ENCODE measurements around the gene KRTAP10-7. TPM values are rescaled to one million over a fixed set of nuclear protein-coding genes. Genes with fewer than 3 reads are reported as not detected.
"Not testable (repeated sequence)": the region's sequence is repeated elsewhere in the genome, so short reads cannot be mapped to it uniquely, and the experiment has no call there.

The KRTAP10-7 gene
- total RNA-seq, 1 donor from 2014 or later, result not detected

DNA sequence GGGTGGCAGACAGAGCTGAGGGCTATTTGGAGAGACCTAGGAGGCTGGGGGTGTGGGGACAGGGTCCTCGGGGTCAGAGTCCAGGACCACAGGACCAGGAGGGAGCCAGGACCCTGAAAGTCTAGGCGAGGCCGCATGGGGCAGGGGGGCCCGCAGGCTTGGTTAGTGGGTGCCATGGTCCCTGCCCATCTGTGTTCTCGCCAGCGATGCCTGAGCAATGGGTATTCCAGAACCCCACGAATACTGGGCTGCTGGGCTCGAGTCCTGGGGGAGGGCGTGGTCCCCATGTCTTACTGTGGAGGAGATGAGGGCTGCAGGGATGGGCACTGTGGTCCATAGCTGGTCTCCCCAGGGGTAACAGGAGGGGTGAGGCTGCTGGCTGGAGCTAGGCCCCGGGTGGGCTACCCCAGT lies 10.1 kb upstream of the KRTAP10-7 start:
- DNase-seq (ENCODE audit: extremely low read depth, low read depth, low spot score), result no peak

DNA sequence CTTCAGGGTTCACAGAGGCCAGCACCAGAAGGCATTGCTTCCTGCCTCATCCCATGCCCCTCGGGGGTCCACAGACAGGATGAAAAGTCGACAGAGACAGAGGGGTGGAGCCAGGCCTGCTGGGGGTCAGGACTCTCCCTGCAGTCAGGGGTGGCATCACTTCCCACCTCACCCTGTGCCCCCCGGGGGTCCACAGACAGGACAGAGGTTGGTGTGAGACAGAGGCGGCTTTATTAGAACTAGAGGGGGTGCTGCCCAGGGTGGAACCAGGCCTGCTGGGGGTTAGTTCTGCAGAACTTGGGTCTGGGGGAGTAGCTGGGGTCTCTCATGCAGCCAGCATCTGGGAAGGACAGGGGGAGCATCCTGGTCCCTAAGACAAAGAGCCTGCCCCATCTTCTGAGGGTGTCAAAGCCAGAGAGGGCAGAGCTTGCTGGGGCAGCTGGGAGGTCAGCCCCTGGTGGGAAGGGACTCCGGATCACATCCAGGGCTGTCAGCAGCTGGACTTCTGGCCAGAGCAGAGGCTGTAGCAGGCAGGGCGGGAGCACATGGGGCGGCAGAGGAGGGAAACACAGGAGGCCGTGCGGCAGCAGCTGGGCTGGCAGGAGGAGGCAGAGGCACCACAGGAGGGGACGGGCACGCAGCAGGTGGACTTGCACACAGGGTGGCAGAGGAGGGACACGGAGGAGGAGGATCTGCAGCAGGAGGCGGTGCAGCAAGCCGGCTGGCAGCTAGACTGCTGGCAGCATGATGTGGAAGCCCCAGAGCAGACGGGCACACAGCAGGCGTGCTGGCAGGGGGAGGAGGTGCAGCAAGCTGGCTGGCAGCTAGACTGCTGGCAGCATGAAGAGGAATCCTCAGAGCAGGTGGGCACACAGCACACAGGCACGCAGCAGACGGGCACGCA lies 9.2 kb upstream of the KRTAP10-7 start:
- DNase-seq (ENCODE audit: extremely low read depth, low read depth, low spot score), result not testable (repeated sequence)

DNA sequence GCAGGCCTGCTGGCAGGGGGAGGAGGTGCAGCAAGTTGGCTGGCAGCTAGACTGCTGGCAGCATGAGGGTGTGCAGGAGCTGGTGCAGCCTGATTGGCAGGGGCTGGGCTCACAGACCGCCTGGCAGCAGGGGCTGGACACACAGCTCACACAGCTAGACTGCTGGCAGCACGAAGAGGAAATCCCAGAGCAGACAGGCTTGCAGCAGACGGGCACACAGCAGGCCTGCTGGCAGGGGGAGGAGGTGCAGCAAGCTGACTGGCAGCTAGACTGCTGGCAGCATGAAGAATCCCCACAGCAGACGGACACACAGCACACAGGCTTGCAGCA lies 8.6 kb upstream of the KRTAP10-7 start:
- not testable (repeated sequence) for DNase-seq (ENCODE audit: extremely low read depth, low read depth, low spot score)

DNA sequence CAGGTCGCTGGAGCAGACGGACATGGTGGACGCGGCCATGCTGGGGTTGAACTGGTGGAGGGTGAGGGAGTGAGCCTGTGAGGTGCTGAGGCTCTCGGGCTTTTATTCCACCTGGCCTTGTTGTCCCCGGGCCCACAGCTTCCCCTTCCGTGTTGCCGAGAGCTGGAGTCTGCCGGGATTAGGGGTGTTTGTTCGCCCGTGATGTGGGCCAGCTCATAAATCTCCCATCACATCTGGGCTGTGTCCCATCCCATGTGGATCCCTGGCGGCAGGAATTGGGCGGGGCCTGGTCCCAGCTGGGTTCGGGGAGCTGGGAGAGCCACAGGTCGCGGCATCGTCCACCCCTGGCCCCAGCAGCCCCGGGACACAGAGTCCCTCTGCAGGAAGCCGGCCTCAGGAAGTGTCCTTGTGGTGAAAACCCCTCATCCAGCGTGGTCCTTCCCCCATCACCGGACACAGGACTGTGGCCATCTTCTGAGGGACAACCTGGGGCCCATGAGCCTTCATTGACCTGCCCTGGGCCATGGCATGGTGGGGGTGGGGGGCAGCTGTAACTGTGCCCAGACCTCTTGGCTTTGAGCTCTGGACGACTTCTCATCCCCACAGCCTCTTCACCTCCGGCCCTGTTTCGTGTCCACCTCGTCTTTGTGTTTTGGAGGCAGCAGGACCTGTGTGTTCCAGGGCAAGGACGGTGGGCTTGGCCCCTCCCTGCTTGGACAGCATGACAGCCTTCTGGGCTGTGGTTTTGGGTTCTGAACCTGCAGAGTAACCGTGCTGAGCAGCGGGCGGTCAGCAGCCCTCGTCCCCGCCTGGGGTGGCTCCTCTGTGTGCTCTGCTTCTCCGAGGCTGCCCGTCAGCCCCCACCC lies 7.7 kb upstream of the KRTAP10-7 start, which contains the start of gene KRTAP10-6:
Gene KRTAP10-6 (minus strand): TSS at position 60 of the 866 bp plus-strand sequence. CDS start 21 bp downstream, at position 39.
- no peak for DNase-seq (ENCODE audit: extremely low read depth, low read depth, low spot score)

DNA sequence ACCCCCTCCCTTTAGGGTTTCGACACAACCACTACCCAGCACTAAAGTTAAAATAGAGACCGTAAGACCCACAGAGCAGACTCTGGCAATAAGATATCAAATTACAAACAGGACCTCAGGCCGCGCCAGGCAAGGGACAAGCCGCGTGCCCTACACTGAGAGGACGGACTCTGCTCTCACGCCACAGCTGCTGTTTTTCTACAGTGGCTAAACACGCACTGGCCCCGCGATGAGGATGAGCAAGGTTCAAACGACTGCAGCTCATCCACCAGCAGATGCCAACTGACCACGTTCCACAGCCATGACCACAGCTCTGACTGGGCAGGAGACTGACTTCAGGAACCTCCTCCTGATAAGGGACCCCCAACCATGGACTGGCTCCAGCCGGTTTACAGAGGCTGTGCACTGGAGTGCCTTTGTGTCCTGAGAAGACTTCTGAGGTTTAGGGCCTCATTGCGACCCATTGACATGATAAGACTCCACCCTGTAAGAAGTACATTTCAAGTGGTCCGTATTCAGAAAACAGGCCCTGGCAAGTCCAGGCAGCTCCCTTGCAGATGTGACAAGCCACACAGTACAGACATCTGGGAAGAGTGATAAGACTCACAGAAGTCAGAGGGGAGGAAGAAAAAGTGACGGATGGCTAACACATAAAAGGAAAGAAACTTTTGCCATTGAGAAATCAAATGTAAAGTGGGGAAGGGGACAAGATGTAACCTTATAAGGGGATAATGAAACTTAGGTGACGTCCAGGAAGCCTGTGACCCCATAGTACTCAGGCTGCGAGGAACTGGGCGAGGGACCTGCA lies 6.6 kb upstream of the KRTAP10-7 start:
- DNase-seq (ENCODE audit: extremely low read depth, low read depth, low spot score), result no peak

DNA sequence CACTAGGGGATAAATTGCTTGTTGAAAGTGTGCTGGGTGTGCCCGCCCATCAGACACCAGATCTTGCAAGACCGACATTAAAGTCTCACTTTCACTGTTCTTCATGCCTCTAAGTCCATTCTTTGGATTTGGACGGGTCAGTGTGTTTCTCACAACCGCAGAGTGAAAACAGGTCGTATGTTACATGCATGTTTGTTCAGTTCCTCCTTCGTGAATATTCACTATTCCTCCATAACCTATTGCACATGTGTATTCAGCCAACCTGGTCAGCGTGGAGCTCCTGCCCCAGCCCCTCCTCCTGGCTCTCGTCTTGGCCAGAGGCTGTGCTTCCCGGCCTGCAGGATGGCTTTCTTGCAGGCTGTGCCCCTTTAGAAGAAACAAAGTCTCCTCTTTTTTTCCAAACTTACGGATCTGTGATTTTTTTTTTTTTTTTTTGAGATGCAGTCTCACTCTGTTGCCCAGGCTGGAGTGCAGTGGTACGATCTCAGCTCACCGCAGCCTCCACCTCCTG lies 5.9 kb upstream of the KRTAP10-7 start:
- DNase-seq (ENCODE audit: extremely low read depth, low read depth, low spot score), result no peak

DNA sequence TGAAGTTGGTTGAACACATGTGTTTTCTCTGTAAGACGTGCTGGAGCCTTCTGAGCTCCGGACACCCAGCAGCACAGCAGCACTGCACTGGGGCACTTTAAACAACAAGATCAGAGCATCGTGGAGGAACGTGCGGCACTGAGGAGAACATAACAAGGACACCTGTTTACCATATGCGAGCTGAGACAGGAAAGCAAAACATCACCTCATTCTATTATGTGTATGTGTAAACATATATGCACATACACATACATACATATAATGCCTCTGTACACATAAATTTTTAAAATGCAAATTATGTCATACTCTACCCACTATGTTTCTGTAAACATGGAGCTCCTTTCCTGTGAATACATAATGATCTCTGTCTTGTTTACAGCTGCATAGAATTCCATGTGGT lies 4.9 kb upstream of the KRTAP10-7 start:
- no peak for DNase-seq (ENCODE audit: extremely low read depth, low read depth, low spot score)

DNA sequence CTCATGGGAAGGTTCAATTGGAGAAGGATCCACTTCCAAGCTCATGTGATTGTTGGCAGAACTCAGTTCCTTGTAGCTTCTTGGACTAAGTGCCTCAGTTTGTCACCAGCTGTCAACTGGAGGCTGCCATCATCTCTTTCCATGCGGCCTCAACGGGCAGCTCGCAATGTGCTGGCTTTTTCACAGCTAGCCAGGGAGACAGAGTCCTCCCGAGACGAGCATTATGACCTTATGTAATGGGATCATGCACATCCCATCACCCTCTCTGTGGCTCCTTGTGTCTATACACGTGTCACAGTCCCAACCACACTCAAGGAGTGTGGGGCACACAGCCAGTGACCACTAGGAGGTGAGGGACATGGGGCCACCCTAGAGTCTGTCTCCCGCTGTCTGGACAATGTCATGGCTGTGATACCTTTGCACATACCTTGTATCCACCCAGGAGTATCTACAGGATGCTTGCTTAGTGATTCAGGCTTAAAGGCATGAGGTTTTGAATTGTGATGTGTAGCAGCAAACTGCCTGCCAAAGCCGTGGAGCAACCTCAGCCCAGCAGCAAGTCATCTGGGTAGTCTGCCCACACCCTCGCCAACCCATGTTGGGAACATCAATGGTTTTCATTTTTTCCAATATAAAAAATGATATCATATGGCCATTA lies 4.2 kb upstream of the KRTAP10-7 start:
- DNase-seq (ENCODE audit: extremely low read depth, low read depth, low spot score), result no peak

DNA sequence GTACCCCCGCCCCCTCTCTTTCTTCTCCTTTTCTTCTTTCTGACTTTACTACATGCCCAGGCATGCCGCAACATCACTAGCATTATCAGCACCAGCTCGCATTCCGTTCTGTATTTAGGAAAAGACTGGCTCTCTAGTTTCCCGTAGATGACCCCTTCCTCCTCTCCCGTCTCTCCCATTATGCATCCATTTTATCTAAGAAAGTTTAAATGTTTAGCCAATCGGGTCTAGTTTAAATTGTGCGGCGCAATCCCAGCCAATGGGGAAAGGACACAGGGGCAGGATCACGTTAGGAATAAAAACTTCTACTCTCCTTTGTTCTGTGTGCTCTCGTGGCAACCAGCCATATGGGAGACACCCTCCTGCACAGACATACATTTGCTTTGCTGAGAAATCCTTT lies 2.3 kb upstream of the KRTAP10-7 start:
- no peak for DNase-seq (ENCODE audit: extremely low read depth, low read depth, low spot score)

DNA sequence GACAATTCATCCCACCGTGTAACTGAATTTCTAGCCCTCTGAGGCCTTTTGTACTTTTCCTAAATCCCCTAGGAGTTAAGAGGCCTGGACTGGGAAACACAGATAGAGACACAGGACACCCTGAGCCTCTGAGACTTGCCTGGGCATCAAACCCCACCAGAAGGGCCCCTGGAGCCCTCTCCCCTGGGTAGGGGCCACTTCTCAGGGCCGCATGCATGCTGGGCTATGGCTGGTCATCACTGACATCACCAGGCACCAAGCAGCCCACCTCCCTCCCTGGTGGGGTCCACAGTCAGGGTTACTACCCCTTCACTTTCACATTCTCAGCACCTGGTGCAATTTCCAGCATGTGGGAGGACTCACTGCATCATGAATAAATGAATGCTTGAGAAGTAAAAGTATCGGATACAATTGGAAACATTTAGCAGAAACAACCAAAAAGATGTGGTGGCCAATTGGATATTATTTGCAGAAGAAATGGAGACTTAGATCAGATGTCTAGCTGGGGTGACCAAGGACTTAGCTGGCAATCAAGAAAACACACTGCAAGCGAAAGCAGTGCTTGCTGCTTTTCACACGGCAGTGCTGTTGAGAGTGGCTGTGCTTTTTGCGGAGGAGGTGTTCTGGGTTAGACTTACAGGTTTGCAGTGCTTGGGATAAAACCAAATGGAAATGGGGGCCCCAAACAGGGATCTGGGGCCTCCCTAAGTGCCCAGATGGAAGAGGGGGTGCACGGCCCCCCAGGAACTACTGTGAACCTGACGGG lies 950 bp upstream of the KRTAP10-7 start:
- DNase-seq (ENCODE audit: extremely low read depth, low read depth, low spot score), result no peak

DNA sequence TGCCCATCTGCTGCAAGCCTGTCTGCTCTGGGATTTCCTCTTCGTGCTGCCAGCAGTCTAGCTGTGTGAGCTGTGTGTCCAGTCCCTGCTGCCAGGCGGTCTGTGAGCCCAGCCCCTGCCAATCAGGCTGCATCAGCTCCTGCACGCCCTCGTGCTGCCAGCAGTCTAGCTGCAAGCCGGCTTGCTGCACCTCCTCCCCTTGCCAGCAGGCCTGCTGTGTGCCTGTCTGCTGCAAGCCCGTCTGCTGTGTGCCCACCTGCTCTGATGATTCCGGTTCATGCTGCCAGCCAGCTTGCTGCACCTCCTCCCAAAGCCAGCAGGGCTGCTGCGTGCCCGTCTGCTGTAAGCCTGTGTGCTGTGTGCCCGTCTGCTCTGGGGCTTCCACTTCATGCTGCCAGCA lies 694 bp downstream of the KRTAP10-7 start:
- not testable (repeated sequence) for DNase-seq (ENCODE audit: extremely low read depth, low read depth, low spot score)

DNA sequence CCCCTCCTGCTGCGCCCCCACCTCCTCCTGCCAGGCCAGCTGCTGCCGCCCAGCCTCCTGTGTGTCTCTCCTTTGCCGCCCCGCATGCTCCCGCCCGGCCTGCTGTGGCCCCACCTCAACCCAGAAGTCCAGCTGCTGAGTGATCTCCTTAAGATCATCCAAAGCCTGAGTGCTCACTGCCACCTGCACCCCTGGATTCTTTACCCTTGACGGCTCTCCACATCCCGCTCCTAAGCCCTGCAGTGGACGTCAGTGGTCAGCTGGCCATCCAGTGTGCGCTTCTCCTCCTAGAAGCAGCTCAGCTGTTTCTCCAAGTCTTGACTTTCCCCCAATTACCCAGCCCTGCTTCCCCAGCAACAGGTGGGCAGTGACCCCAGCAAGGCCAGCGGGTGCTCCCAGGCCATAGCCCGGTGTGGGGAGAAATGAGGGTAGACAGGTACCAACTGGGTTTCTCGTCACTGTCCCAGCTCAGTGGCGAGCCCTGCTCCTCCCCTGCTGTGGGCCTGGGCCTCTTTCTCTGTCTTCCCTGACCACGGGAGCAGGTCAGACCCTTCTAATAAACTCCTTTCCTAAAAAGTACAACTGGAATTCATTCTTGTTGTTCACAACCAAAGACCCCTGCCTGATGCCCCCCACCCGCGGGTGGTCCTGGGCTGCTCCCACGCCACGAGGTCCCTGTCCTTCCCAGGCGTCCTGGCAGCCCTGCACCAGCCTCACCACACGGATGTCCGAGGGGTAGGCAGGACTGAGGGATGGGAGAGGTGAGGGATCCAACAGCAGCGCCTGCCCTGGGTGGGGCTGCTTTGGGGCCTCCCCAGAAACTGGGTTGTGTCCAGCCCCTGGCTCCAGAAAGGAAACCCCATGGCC lies 1.4 kb downstream of the KRTAP10-7 start:
- DNase-seq (ENCODE audit: extremely low read depth, low read depth, low spot score), result no peak

DNA sequence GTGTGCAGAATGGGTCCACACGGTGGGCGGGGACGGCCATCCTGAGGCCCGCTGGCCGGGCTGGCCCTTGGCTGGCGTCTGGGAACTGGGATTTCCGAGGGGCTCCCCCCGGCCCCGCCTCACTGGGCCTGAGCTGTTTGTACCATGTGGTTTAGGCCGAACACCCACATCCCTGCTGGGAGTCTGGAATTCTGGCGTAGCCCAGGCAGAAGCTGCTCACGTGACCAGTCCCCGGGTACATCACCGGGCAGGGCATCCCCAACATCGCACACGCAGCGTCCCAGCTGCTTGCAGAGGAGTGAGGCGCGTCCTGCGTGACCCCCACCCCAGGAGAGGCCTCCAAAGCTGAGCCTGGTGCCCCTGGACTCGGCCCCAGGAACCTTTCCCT lies 2.1 kb downstream of the KRTAP10-7 start:
- no peak for DNase-seq (ENCODE audit: extremely low read depth, low read depth, low spot score)

DNA sequence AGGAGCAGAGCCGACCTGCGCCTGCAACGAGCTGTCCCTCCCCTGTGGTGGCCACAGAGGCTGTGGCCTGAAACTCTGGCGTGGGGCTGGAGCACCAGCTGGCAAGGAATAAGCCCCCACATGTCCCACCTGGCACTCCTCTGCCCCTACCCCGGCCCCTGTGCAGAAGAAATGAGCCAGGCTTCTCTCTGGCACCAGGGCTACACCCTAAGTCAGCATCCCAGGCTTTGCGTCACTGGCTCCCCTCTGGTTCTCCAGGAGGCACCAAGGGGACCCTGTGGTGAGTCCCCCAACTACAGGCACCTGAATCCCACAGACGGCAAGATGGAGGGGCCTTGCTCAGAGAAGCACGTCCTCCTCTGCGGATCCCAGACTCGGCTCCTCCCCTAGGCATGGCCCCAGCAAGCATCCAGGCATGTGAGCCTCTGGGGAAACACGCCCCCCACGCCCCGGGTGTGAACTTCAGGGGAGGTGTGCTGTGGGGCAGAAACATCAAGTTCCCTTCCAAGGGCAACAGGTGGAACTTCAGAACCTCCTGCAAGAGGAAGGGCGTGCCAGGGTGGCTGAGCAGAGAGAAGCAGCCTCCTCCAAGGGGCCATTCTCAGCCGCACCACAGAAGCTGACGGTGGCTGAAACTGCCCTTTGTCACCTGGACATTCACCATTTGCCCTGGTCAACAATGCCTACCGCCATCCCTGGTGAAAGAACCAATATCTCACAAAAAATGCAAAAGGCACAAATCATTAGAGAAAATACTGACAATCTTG lies 2.9 kb downstream of the KRTAP10-7 start:
- DNase-seq (ENCODE audit: extremely low read depth, low read depth, low spot score), result no peak

DNA sequence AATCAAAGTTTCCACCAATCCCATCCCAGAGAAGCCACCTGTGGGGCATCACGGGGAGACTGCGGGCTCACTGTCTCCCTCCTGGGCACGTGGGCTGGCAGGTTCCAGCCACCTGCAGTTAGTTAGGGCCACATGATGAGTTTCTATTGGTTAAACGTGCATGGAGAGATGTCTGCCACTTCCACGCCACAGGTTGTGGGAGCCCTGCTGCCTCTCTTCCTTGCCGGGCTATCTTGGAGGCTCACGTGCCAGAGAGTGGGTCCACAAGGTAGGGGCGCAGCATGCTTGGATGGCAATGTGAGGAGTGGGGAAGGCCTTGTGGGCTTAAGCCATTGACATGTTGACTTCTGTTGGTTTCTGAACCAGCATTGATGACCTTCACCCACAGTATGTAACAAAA lies 3.5 kb downstream of the KRTAP10-7 start:
- DNase-seq (ENCODE audit: extremely low read depth, low read depth, low spot score), result no peak

DNA sequence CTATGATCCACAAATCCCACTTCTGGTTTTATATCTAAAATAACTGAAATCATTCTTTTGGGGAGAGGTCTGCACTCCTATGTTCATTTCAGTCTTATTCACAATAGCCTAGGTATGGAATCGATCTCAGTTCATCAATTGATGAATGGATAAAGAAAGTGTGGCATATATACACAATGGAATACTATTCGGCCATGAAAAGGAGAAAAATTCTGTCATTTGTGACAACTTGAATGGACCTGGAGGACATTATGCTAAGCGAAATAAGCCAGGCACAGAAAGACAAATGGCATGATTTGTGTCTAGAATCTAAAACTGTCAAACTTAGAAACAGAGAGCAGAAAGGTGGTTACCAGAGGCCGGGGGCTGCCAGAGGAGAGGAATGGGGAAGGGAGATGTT lies 6.1 kb downstream of the KRTAP10-7 start:
- no peak for DNase-seq (ENCODE audit: extremely low read depth, low read depth, low spot score)

DNA sequence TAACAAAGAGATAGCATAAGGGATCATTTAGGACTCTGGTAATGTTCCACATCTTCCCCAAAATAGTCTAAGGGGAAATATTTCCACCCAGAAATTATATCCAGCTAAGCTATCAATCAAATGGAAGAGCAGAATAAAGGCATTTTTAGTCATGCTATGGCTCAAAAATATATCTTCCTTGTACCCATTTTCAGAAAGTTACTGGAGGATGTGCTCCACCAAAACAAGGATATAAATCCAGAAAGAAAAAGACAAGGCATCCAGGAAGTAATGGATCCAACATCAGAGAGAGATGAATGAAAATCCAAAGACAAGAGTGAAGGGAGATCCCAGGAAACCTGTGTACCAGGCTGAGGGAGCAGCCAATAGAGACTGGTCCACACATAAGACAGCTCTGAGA lies 8.8 kb downstream of the KRTAP10-7 start:
- no peak for DNase-seq (ENCODE audit: extremely low read depth, low read depth, low spot score)
